Activated naive CD4-positive, alpha-beta T cell treated with anti-CD3 and anti-CD28 coated beads for 36 hours (primary cell): ENCODE results near the gene P2RY14. TPM values are rescaled to one million over a fixed set of nuclear protein-coding genes. Genes with fewer than 3 reads are reported as not detected.
A peak's percentile ranks its signal among the peaks of the same experiment; 100 is the strongest.

Experiments
- CTCF ChIA-PET: fragments of 350-600 bp; sonication (Branson Sonifier 250); formaldehyde crosslinking; loops from one replicate; lab custom pipeline; 2021; ENCODE audit warnings: antibody characterized with exemption; lab: Charles Lee
- DNase-seq: peaks from one replicate; pipeline ENCODE4 v3.0.0-alpha.2; 2020
- H3K27ac Mint-ChIP-seq: one replicate; pipeline ENCODE4 v1.8.0; 2021; ENCODE audit warnings: mild to moderate bottlenecking, mixed read lengths
- H3K27me3 Mint-ChIP-seq: one replicate; pipeline ENCODE4 v1.8.0; 2021; ENCODE audit warnings: low read depth, mixed read lengths
- H3K36me3 Mint-ChIP-seq: one replicate; pipeline ENCODE4 v1.8.0; 2021; ENCODE audit warnings: low read depth, mixed read lengths
- H3K4me1 Mint-ChIP-seq: one replicate; pipeline ENCODE4 v1.8.0; 2021; ENCODE audit warnings: low read depth, mixed read lengths
- H3K4me3 Mint-ChIP-seq: one replicate; pipeline ENCODE4 v1.8.0; 2021; ENCODE audit warnings: mild to moderate bottlenecking, moderate library complexity, mixed read lengths
- H3K9me3 Mint-ChIP-seq: one replicate; pipeline ENCODE4 v1.8.0; 2021; ENCODE audit warnings: mixed read lengths
- intact Hi-C: fragments of 100-400 bp; cut with micrococcal nuclease; formaldehyde crosslinking; loops from one replicate; pipeline ENCODE4 v1.15.1; 2023
- total RNA-seq, 2 experiments: library from RNA; stranded (reverse); gene quantifications; one replicate each; pipeline ENCODE4 v1.2.3, GENCODE V29; 2021

Gene P2RY14
- total RNA-seq: under 1 TPM; 0.12 to 0.69 TPM

DNA sequence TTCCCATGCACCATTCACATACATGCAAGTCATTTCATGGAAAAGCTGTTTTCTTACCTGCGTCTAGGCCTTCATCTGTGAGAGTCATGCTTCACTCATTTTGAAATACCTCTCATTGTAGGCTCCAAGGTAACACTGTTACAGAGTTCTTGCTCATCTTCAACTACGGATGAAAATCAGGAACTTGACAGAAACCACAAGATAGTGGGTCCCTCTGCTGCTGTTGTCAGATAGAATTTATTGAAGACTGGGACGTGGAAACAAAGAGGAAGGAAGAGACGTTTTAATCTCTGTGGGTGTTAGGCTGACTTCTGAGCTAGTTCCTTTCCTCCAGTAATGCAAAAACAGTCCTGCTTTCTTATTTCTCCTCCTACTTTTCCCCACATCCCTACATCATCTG is at the start of gene P2RY14:
Gene P2RY14, minus strand, starts transcription at position 313 of the 400 bp plus-strand sequence. CDS start 64,226 bp downstream, outside the sequence.
- DNase-seq: peak; percentile 10
- intact Hi-C loops: loop anchor here (1.0 to 10.0 kb wide), 9 partner anchors 10 to 513 kb away; partner anchors contain the start of genes GPR171 and SIAH2
- peak within 1 kb of the TSS; percentile 44 for H3K27ac Mint-ChIP-seq
- H3K9me3 Mint-ChIP-seq: no peaks in the 10 kb centered on the region
- CTCF ChIA-PET: interaction anchor here (0.7 to 8.5 kb wide), 14 partner anchors 11 to 122 kb away, joined by 3 to 248 read pairs (median 4); partner anchors contain the start of gene GPR171
- H3K36me3 Mint-ChIP-seq: no peaks in the 10 kb centered on the region
- H3K4me3 Mint-ChIP-seq: no peak within 1 kb of the TSS
- no peaks in the 10 kb centered on the region for H3K27me3 Mint-ChIP-seq
- H3K4me1 Mint-ChIP-seq: peaks cover 42% of the 10 kb centered on the region

DNA sequence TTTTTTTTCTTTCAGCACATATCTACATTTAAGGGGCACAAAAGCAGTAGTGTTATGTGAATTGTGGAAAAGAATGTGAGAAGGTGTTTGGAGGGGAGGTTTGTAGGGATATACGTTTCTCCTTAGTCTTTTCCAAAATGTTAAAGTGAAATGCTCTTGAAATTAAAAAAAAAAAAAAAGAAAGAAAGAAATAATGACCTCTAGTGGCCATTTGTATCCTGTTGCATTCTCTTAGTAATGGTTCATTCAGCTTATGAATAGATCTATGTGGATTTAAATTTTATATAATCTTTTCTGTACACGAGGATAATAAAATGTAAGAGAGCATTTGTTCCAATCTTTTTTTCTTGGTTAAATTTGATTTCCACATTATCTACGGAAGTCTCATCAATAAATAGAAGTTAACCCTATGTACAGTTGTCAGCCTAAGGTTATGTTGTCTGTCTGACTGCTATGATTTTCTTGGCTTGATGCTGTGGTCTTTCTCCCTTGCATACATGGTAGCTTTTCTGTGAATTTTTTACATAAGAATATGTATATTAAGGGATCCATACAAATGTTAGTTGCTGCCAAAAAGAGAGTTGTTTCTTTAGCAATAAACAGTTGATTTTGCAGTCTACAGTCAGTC is 49.3 kb upstream of the P2RY14 start:
- no peak for DNase-seq
- peaks cover 7% of the 10 kb centered on the region for H3K4me1 Mint-ChIP-seq
- H3K4me3 Mint-ChIP-seq: no peak overlapping the region
- peaks cover 4% of the 10 kb centered on the region for H3K27me3 Mint-ChIP-seq
- H3K9me3 Mint-ChIP-seq: no peaks in the 10 kb centered on the region
- intact Hi-C loops: loop anchor here (1.0 to 2.0 kb wide), 5 partner anchors 37 to 171 kb away; no protein-coding TSS in a partner anchor
- CTCF ChIA-PET: interaction anchor here (0.6 to 4.5 kb wide), 21 partner anchors 11 to 1196 kb away, joined by 3 to 35 read pairs (median 4); partner anchors contain the start of gene GPR87
- no peaks in the 10 kb centered on the region for H3K36me3 Mint-ChIP-seq
- no peak overlapping the region for H3K27ac Mint-ChIP-seq

- DNase-seq: no peak
- H3K4me1 Mint-ChIP-seq: peaks cover 2% of the 10 kb centered on the region
- no peak overlapping the region for H3K4me3 Mint-ChIP-seq
- H3K27me3 Mint-ChIP-seq: peaks cover 2% of the 10 kb centered on the region
- intact Hi-C loops: no loop called here
- H3K9me3 Mint-ChIP-seq: no peaks in the 10 kb centered on the region
- H3K36me3 Mint-ChIP-seq: no peaks in the 10 kb centered on the region
- CTCF ChIA-PET: interaction anchor here (0.9 kb wide), 1 partner anchor 112 kb away, joined by 3 read pairs; no protein-coding TSS in a partner anchor
- H3K27ac Mint-ChIP-seq: no peak overlapping the region
These were observed 44.2 kb upstream of the P2RY14 start for GRCh38 chr3:151322511-151322910.

- CTCF ChIA-PET: interaction anchor here (0.9 to 1.4 kb wide), 3 partner anchors 14 to 113 kb away, joined by 3 read pairs; no protein-coding TSS in a partner anchor
- no peaks in the 10 kb centered on the region for H3K36me3 Mint-ChIP-seq
- DNase-seq: no peak
- H3K4me1 Mint-ChIP-seq: peaks cover 6% of the 10 kb centered on the region
- no peaks in the 10 kb centered on the region for H3K9me3 Mint-ChIP-seq
- H3K4me3 Mint-ChIP-seq: no peak overlapping the region
- intact Hi-C loops: loop anchor here (2.0 kb wide), 1 partner anchor 17 kb away; no protein-coding TSS in a partner anchor
- H3K27ac Mint-ChIP-seq: no peak overlapping the region
- peaks cover 2% of the 10 kb centered on the region for H3K27me3 Mint-ChIP-seq
These were observed 43.2 kb upstream of the P2RY14 start for GRCh38 chr3:151321526-151321925.

- Mint-ChIP-seq H3K27me3 (no peaks in the 10 kb centered on the region), H3K4me3 (no peak overlapping the region), H3K9me3 (no peaks in the 10 kb centered on the region), H3K27ac (no peak overlapping the region), H3K4me1 (peaks cover 13% of the 10 kb centered on the region), H3K36me3 (no peaks in the 10 kb centered on the region)
- intact Hi-C loops: loop anchor here (2.0 kb wide), 1 partner anchor 15 kb away; no protein-coding TSS in a partner anchor
- DNase-seq: no peak
- CTCF ChIA-PET: interaction anchor here (1.1 to 1.6 kb wide), 3 partner anchors 13 to 180 kb away, joined by 3 read pairs; no protein-coding TSS in a partner anchor
These were observed 41.8 kb upstream of the P2RY14 start for GRCh38 chr3:151320131-151320530.

DNA sequence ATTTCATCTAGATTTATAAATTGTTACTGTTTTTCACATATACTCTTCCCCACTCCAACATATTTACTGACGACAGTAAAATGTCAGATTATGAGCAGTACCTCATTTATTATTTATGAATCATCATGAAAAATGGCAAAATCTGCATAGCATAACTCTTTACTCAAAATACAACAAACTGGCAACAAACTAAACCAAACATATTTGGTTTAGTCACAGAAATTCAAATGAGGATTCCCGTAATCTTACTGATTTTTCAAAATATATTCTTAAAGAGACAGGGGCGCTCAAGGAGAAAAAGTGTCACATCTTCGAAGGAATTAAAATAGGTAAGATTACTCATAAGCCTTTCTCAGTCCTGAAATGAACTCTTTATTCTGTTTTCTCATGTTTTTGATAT is 41.3 kb upstream of the P2RY14 start:
- no peaks in the 10 kb centered on the region for H3K36me3 Mint-ChIP-seq
- H3K4me3 Mint-ChIP-seq: no peak overlapping the region
- H3K27ac Mint-ChIP-seq: no peak overlapping the region
- H3K27me3 Mint-ChIP-seq: no peaks in the 10 kb centered on the region
- intact Hi-C loops: loop anchor here (2.0 kb wide), 1 partner anchor 15 kb away; no protein-coding TSS in a partner anchor
- CTCF ChIA-PET: interaction anchor here (1.1 to 1.6 kb wide), 2 partner anchors 92 kb away, joined by 3 read pairs; no protein-coding TSS in a partner anchor
- no peaks in the 10 kb centered on the region for H3K9me3 Mint-ChIP-seq
- no peak for DNase-seq
- H3K4me1 Mint-ChIP-seq: peaks cover 13% of the 10 kb centered on the region

DNA sequence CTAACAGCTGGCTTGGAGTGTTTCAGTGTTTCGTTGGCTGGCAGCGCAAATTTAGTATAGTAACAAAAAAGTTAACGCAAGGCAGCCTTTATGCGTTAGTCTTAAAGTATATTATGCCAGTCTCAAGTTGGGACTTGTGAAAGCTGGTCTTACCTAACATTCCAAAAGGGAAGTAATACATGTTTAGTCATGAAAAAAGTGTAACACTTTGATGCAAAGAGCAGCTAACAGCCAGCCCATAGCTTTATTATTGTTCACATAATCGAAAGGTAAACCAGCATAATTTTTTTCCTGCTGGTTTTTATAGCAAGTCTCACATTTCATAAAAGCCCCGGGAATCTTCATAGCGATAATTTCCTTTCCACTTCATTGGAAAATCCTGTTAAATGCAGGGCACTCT is 40.6 kb upstream of the P2RY14 start:
- no peaks in the 10 kb centered on the region for H3K9me3 Mint-ChIP-seq
- H3K4me3 Mint-ChIP-seq: no peak overlapping the region
- peaks cover 13% of the 10 kb centered on the region for H3K4me1 Mint-ChIP-seq
- CTCF ChIA-PET: interaction anchor here (0.6 to 1.1 kb wide), 4 partner anchors 11 to 176 kb away, joined by 3 read pairs; no protein-coding TSS in a partner anchor
- no peaks in the 10 kb centered on the region for H3K27me3 Mint-ChIP-seq
- no peak overlapping the region for H3K27ac Mint-ChIP-seq
- intact Hi-C loops: no loop called here
- no peaks in the 10 kb centered on the region for H3K36me3 Mint-ChIP-seq
- DNase-seq: no peak

DNA sequence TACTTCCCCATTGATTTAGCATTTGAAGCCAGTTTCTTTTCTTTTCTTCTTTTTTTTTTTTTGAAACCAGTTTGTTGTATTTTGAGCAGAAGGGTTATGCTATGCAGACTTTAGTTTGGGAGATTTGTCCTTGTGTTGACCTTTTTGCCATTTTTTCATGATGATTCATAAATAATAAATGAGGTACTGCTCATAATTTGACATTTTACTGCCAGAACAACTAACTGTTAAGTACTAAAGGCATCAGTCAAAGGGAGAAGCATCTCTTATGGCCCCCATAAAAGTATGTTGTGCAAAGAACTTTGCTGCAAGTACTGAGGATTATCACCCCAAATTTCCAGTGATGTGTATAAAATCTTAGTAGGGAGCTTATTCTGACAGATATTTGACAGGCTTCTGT is 40.0 kb upstream of the P2RY14 start:
- intact Hi-C loops: no loop called here
- Mint-ChIP-seq H3K36me3 (no peaks in the 10 kb centered on the region), H3K4me1 (peaks cover 13% of the 10 kb centered on the region), H3K27ac (no peak overlapping the region), H3K27me3 (no peaks in the 10 kb centered on the region), H3K9me3 (no peaks in the 10 kb centered on the region), H3K4me3 (no peak overlapping the region)
- CTCF ChIA-PET: interaction anchor here (0.6 to 1.1 kb wide), 3 partner anchors 11 to 172 kb away, joined by 3 read pairs; no protein-coding TSS in a partner anchor
- no peak for DNase-seq

DNA sequence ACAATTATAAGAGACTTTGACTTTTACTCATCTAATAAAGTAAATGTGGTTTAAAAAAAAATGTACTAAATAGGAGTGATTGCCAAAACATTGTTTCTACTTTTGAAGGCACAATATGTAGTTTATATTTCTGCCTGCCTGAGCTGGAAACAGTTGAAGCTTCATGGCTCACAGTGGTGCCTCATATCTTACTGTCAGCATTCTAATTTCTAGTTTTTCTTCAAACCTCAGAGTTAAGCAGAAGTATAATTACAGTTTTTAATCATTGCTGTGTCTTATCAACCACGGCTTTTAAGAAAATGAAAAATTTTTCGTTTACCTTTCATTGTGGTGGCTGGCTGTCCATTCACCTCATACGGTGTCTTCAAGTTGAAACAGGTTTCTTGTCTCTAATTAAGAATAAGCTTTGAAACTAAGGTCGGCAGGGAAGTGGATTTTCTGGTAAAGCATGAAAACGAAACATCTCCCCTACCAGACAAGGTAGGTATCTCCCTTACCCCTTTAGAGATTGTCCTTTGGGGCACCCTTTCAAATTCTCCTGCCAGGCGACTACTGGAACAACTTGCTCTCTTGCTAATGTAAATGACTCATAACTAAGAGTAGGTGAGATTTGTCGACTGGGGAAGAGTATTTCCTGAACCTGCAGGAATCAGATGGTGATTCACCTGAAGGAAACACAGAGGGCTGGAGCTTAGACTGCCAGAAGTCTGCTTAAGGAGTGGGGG is 38.1 kb upstream of the P2RY14 start, which contains the start of gene GPR87:
Gene GPR87, minus strand, starts transcription at position 554 of the 725 bp plus-strand sequence. CDS start 16,720 bp downstream, outside the sequence.
- H3K27ac Mint-ChIP-seq: no peak within 1 kb of the TSS
- no peaks in the 10 kb centered on the region for H3K27me3 Mint-ChIP-seq
- no peak within 1 kb of the TSS for H3K4me3 Mint-ChIP-seq
- H3K9me3 Mint-ChIP-seq: no peaks in the 10 kb centered on the region
- peaks cover 12% of the 10 kb centered on the region for H3K4me1 Mint-ChIP-seq
- intact Hi-C loops: loop anchor here (1.0 to 2.0 kb wide), 2 partner anchors 11 to 40 kb away; no protein-coding TSS in a partner anchor
- H3K36me3 Mint-ChIP-seq: no peaks in the 10 kb centered on the region
- CTCF ChIA-PET: interaction anchor here (0.6 to 1.5 kb wide), 3 partner anchors 11 to 599 kb away, joined by 3 to 4 read pairs (median 4); no protein-coding TSS in a partner anchor
- peak; percentile 48 for DNase-seq

DNA sequence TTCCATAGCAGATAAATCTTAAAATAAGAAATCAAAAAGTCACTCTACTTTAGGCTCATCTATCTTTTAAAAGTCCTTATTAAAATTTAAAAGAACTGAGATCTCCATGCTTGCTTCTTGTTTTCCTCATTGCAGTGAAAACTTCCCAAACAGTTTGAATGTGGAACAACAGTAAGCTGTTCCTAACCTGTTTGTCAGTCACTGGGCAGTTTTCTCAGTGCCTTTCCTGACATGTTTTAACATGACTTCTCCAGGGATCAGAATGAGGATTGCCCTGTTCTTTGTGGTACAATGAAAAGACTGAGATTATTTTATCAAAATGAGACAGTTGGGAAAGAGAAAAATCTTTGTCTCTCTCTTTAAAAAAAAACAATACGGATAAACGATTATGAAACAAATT is 37.5 kb upstream of the P2RY14 start:
- intact Hi-C loops: loop anchor here (1.0 to 2.0 kb wide), 2 partner anchors 11 to 39 kb away; no protein-coding TSS in a partner anchor
- Mint-ChIP-seq H3K27ac (no peak overlapping the region), H3K27me3 (no peaks in the 10 kb centered on the region), H3K4me3 (no peak overlapping the region), H3K36me3 (no peaks in the 10 kb centered on the region), H3K9me3 (no peaks in the 10 kb centered on the region), H3K4me1 (peaks cover 12% of the 10 kb centered on the region)
- CTCF ChIA-PET: interaction anchor here (0.6 to 1.5 kb wide), 2 partner anchors 11 to 598 kb away, joined by 3 to 4 read pairs; no protein-coding TSS in a partner anchor
- DNase-seq: no peak

- Mint-ChIP-seq H3K4me3 (no peak overlapping the region), H3K36me3 (no peaks in the 10 kb centered on the region), H3K4me1 (peaks cover 12% of the 10 kb centered on the region), H3K9me3 (no peaks in the 10 kb centered on the region), H3K27ac (no peak overlapping the region), H3K27me3 (no peaks in the 10 kb centered on the region)
- no peak for DNase-seq
- CTCF ChIA-PET: no interaction called here
- intact Hi-C loops: no loop called here
These were observed 36.8 kb upstream of the P2RY14 start for GRCh38 chr3:151315136-151315535.

DNA sequence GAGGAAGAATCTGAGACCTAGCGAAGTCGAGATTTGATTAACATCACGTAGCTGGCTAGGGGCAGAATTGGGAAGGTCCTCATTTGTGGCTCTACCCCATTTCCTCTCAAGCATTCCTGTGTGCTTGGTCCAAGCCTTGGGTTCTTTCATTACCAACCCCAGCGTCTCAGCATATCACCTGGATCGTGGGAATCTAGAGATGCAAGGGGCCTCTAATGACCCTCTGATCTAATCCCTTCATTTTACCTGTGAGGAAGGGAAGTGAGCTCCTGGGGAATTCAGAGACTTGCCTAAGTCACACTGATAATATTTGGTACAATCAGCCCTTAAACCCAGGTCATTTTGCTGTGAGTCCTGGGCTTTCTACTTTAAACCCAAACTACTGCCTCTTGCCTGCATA is 36.3 kb upstream of the P2RY14 start:
- Mint-ChIP-seq H3K27ac (no peak overlapping the region), H3K9me3 (no peaks in the 10 kb centered on the region), H3K4me1 (peaks cover 12% of the 10 kb centered on the region), H3K36me3 (no peaks in the 10 kb centered on the region), H3K27me3 (no peaks in the 10 kb centered on the region), H3K4me3 (no peak overlapping the region)
- DNase-seq: no peak
- intact Hi-C loops: no loop called here
- CTCF ChIA-PET: no interaction called here
